T-helper 17 cell (primary cell): ENCODE data around the gene SMARCD3. TPM values are rescaled to one million over a fixed set of nuclear protein-coding genes. Genes with fewer than 3 reads are reported as not detected.

Experiments used
- ATAC-seq: fragments of 150-1000 bp; cut with Tn5 transposase; 2 replicates; pipeline ENCODE4 v1.10.0; 2021; ENCODE audit warnings: mild to moderate bottlenecking, moderate library complexity
- DNase-seq, 3 donors: peaks; one replicate each; pipeline versions ENCODE4 v3.0.0 to v3.0.0-alpha.2; 2020 to 2021
- H3K9me3 ChIP-seq: one replicate; pipeline ENCODE4 v1.7.0; 2013; ENCODE audit warnings: low read length, mild to moderate bottlenecking; ENCODE audit not compliant: control insufficient read depth, poor library complexity, severe bottlenecking
- H3K27ac Mint-ChIP-seq: one replicate; pipeline ENCODE4 v1.8.0; 2022; ENCODE audit warnings: mild to moderate bottlenecking, moderate library complexity, mixed read lengths
- H3K27me3 Mint-ChIP-seq: one replicate; pipeline ENCODE4 v1.8.0; 2022; ENCODE audit warnings: mixed read lengths
- H3K36me3 Mint-ChIP-seq: one replicate; pipeline ENCODE4 v1.8.0; 2022; ENCODE audit warnings: low read depth, mixed read lengths
- H3K4me1 Mint-ChIP-seq: one replicate; pipeline ENCODE4 v1.8.0; 2022; ENCODE audit warnings: mild to moderate bottlenecking, mixed read lengths
- H3K4me3 Mint-ChIP-seq: one replicate; pipeline ENCODE4 v1.8.0; 2022; ENCODE audit warnings: mild to moderate bottlenecking, moderate library complexity, mixed read lengths
- total RNA-seq, 4 donors: library from RNA in 2 of 4; stranded (reverse) in 2 of 4; gene quantifications; one replicate each; pipeline ENCODE4 v1.2.3 and lab custom pipeline; 2022 to 2026

The SMARCD3 gene
- total RNA-seq, 2 donors from 2014 or later, result 9.8 to 10.7 TPM

DNA sequence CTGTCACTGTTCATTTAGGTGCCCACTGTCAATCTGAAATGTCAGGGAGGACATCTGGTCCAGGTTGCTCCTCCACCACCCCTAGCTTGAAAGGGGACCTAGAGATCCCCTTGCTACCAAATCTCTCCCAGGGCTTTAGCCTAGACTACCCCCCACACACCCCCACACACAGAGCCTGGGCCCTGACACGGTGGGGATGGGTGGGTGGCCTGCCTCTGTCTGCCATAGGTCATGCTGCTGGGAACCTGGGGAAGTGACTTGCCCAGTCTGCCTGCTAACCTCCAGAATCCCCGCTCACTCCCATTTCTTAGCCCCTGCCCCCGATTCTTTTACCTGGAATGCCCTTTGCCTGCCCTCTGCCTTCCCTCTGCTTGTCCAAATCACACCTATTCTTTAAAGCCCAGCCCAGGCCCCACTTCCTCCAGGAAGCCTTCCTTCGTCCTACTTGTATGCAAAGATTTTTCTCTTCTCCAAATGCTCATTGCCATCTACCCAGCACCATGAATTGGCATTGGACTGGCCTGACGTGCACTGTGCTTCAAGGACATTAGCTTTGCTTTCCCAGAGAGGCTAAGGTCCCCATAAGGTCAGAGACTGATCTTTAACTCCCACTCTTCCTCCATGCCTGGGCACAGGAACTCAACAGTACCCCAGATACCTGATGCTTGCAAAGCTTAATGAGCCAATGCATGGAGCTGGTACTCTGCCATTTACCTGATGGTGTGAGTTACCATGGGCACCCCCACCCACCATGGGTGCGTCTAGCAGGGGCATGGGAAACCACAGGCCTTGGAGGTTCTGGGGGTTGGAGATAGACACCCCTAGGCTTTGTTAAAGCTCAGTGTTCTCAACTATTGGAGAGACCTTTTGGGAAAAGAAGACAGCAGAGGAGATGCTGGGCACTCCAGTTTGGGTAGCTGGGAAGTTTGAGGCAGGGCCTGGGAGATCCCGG, 2.0 kb upstream of the SMARCD3 start:
- DNase-seq, result no peak
- H3K4me1 Mint-ChIP-seq, result peaks cover 38% of the 10 kb centered on the region
- peaks cover 68% of the 10 kb centered on the region for H3K27me3 Mint-ChIP-seq
- ATAC-seq, result no peak
- H3K4me3 Mint-ChIP-seq, result peak overlapping the region; percentile 76
- H3K27ac Mint-ChIP-seq, result no peak overlapping the region
- no peaks in the 10 kb centered on the region for H3K9me3 ChIP-seq
- peaks cover 16% of the 10 kb centered on the region for H3K36me3 Mint-ChIP-seq

DNA sequence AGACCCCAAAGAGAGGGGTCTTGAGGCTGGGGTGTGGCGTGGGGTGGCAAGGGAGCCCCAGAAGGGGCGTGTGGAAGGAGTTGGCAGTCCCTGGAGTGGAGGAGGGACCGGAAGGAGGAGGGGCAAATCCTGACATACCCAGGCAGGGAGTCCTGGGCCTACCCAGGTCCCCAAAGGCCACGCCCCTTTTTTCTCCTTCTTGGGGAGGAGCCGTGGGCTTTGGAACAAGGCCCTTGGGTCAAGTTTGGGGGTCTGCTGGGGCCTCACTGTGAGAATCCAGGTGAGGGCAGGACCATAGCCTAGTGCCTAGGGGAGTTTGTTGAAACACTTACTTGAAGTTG, 1.2 kb upstream of the SMARCD3 start:
- DNase-seq, result no peak
- H3K27ac Mint-ChIP-seq, result no peak overlapping the region
- H3K4me1 Mint-ChIP-seq, result peaks cover 40% of the 10 kb centered on the region

DNA sequence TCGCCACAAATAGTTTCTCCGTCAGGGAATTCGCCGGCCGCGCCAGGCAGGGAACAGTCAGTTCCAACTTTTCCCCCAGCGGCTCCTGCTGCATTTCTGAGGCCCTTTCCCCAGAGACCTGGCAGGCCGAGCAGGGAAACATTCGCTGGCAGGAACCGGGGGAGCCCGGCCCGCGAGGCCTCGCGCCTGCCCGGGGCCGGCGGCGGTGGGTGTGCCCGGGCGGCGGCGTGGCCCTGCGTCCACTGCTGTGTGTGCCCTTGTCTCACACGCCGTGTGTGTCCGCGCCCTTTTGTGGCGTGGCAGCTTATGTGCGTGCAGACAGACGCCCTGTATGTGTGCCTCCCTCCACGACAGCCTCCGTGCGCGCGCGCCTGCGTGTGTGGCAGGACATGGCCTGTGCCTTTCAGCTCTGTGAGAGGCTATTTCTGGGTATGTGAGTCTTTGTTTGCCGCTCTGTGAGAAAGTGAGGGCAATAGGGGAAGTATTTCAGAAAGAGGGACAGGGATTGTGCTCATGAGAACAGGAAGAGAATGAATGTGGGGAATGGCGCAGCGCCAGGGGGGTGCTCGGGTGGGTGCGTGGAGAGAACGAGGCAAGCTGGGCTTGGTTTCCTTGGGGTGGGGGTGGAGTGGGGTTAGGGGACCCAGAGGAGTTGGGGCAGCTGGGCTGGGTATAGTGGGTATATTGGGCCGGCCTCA, 689 bp upstream of the SMARCD3 start:
- Mint-ChIP-seq H3K27ac (no peak overlapping the region), H3K4me1 (peaks cover 44% of the 10 kb centered on the region), H3K27me3 (peaks cover 59% of the 10 kb centered on the region), H3K36me3 (peaks cover 16% of the 10 kb centered on the region), H3K4me3 (peak overlapping the region; percentile 91)
- DNase-seq, result no peak
- peak; percentile 43 for ATAC-seq
- no peaks in the 10 kb centered on the region for H3K9me3 ChIP-seq

More for the DNA sequence above, 1.2 kb upstream of the SMARCD3 start:
- H3K9me3 ChIP-seq, result no peaks in the 10 kb centered on the region
- Mint-ChIP-seq H3K27me3 (peaks cover 61% of the 10 kb centered on the region), H3K36me3 (peaks cover 16% of the 10 kb centered on the region), H3K4me3 (peak overlapping the region; percentile 91)
- ATAC-seq, result no peak

DNA sequence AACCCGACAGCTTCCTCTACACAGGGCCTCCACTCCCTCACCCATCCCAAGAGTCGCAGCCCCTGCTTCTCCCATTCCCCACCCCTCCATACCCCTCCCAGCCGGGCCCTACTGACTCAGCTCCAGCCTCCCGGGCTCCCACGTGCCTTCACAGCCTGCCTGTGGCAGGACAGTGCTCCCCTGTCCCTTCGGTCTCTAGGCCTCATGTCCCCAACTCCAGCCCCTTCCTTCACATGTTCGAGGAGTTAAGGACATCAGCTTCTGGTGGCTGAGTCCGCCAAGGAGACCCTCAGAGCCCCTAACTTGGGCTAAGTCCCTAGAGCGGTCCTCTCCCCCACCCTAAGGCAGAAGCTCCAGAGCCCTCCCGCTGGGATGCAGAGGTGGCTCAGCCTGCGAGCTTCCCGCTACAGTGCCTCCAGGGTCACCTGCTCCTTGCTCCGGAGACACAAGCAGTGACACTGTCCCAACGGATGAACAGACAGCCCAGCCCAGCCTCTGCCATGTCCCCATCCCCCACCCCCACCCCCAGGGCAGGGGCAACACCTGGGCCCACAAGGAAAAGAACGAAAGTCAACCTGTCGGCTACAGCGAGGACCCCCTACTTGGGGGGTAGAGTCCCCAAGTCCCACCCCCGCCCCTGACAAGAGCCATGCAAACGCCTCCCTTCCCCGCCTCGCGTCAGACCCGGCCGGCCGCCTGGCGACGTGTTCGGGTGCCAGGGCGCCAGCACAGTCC, 716 bp downstream of the SMARCD3 start:
- peaks cover 15% of the 10 kb centered on the region for H3K36me3 Mint-ChIP-seq
- peak overlapping the region; percentile 51 for H3K27ac Mint-ChIP-seq
- no peak for DNase-seq
- no peak for ATAC-seq
- no peaks in the 10 kb centered on the region for H3K9me3 ChIP-seq
- H3K27me3 Mint-ChIP-seq, result peaks cover 46% of the 10 kb centered on the region
- peaks cover 54% of the 10 kb centered on the region for H3K4me1 Mint-ChIP-seq
- peak overlapping the region; percentile 91 for H3K4me3 Mint-ChIP-seq

DNA sequence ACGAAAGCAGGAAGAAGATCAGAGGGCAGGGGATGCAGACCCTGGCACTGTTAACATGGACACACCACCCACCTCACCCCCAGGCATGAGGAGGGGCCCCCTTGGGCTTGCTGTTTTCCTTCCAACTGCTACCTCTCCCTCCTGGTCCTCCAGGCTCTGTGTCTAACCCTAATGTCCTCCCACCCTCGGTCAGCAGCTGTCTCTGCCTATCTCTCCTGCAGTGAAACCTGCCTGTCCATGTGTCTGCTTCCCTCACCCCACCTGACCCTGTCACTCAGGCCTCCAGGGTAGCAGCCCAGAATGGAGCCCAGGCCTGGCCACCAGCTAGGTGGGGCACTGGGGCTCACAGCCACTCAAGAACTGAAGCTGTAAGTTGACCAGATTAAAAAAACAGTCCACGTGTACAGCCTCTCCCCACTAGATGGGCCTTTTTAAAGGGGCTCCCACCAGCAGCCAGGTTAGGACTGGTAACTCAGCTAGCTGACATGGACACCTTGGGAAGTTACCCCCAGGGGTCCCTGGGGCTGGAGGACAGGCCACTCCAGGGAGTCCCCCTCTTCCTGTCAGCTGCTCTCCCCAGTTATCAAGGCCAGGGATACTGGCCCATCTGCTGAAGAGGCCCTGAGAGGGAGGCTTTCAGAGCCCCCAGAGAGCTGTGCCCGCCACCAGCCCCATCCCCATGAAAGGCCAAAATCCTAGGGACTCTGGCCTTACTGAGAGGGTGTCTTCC, 1.5 kb downstream of the SMARCD3 start:
- H3K9me3 ChIP-seq, result no peaks in the 10 kb centered on the region
- DNase-seq (no peak), ATAC-seq (no peak)
- Mint-ChIP-seq H3K36me3 (peaks cover 11% of the 10 kb centered on the region), H3K4me3 (peak overlapping the region; percentile 91), H3K27me3 (peaks cover 38% of the 10 kb centered on the region), H3K27ac (no peak overlapping the region), H3K4me1 (peaks cover 48% of the 10 kb centered on the region)

DNA sequence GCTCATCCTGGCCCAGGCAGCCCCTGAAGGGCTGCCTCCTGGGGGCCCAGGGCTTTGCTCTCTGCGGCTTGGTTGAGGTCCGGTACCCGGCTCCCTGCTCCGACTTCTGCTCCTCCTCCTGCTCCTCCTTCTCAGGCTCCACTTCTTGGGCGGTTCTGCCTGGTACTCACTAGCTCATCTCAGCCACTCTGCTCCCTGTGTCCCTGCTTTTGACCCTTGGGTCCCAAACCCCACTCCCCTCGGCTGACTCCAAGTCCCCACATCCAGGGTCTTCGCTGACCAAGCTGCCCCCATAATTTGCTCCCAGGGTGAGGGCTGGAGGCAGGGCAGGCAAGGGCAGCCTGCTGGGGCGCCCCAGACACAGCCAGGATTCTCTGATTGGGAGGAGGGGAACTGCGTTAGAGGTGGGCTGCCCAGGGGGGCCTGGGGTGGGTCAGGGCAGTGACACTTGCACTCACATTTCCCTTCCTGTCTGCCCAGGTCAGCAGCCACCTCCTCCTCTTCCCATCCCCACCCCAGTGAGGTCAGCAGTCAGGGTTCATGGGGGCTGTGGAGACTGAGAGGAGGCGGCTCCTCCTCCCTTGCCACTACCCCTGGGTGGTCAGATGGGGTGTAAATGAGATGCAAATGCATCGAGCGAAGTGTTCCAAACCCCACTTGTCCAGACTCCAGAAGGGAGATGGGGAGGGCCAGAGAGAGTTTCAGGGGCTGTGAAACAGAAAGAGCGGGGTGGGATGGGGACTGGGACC, 2.2 kb downstream of the SMARCD3 start:
- Mint-ChIP-seq H3K27me3 (peaks cover 37% of the 10 kb centered on the region), H3K27ac (peak overlapping the region; percentile 41), H3K36me3 (peaks cover 11% of the 10 kb centered on the region), H3K4me1 (peaks cover 47% of the 10 kb centered on the region), H3K4me3 (peak overlapping the region; percentile 66)
- H3K9me3 ChIP-seq, result no peaks in the 10 kb centered on the region
- DNase-seq (no peak), ATAC-seq (no peak)

DNA sequence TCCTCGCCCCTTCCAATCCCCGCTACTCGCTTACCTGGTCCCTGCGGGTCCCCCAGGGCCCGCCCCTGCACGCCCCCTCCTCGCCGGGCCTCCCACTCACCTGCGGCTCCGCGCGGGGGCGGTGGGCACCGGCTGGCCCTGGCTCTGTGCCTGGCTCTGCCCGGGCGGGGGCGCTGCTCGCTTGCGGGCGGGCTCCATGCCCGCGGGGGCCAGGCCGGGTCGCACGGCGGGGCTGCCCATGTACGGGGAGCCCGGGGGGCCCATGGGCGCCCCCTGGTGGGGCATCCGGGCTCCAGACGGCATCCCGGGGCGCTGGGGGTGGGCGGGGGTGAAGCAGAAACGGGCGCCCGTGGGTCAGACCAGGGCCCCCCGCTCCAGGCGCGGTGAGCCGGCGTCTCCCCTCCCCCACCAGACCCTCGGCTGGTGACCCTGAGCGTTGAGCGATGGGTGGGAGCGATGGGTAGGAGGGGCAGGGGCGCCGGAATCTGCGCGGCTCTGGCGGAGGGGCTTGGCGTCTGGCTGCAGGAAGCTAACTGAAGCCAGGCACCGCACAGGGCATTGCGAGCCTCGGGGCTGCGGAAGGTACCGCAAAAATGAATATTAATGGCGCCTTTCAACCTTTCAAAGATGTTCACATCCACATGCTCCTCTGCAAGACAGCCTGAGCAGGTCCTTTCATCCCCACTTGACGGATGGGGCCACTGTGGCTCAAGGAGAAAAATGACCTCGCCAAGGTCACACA, 3.0 kb downstream of the SMARCD3 start:
- Mint-ChIP-seq H3K27me3 (peaks cover 30% of the 10 kb centered on the region), H3K36me3 (peaks cover 7% of the 10 kb centered on the region), H3K4me1 (peaks cover 40% of the 10 kb centered on the region), H3K27ac (peak overlapping the region; percentile 41), H3K4me3 (peak overlapping the region; percentile 81)
- DNase-seq, result peak; percentile 67 to 71 (median 68)
- H3K9me3 ChIP-seq, result no peaks in the 10 kb centered on the region
- peak; percentile 68 for ATAC-seq

DNA sequence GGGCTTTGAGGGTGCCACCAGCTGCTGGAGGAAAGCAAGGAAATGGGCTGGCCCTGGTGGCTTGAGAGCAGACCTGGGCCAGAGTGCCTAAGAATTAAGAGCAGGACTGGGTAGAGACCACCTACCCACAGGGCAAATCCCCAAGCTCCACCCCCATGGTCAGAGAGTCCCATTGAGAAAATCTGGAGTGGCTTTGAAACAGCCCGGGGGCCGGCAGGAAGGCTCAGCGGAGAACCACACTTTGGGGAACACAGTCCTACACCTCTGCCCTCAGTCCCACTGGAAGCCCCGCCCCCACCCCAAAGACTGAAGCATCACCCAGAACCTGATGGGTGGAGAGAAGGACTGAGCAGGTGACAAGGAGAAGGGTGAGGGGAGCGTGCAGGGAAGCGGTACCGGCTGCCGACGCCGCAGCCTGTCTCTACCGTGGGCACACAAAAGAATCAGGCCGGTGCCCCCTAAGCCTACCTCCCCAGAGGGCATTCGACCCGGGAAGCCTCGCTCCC, 3.6 kb downstream of the SMARCD3 start:
- DNase-seq, result no peak
- no peaks in the 10 kb centered on the region for H3K9me3 ChIP-seq
- peak overlapping the region; percentile 88 for H3K27ac Mint-ChIP-seq
- ATAC-seq, result no peak
- H3K27me3 Mint-ChIP-seq, result peaks cover 24% of the 10 kb centered on the region
- peaks cover 5% of the 10 kb centered on the region for H3K36me3 Mint-ChIP-seq
- peak overlapping the region; percentile 81 for H3K4me3 Mint-ChIP-seq
- H3K4me1 Mint-ChIP-seq, result peaks cover 37% of the 10 kb centered on the region

DNA sequence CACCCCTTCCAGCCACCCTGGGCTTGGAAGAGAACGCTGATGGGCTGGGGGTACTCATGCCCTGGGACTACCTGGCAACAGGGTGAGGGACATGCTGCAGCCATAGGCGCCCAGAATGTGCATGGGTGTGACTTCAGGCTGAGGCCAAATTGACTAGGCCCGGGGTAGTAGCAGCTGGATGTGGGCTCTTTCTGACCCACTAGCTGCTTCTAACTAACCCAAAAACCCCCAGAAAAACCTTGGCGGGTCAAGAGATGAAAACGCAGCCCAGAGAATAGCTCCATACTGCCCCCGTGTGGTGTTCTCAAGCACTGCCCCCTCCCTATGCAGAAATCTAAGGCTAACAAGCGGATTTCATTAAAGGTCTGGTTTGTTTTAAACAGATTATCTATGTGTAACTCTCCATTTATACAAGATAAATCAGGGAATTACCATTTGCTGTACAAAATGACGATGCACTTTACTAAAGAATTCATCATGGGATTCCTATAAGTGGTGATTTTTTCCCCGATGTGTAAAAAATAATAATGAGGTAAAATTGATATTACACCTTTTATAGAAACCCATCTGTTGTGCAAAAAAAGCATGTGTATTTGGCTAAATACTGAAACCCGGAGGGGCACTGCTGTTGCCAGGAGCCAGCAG, 4.2 kb downstream of the SMARCD3 start:
- ATAC-seq (peak; percentile 49), DNase-seq (peak in 2 of 3 donors; percentile 37 to 38)
- H3K9me3 ChIP-seq, result no peaks in the 10 kb centered on the region
- Mint-ChIP-seq H3K4me1 (peaks cover 36% of the 10 kb centered on the region), H3K4me3 (peak overlapping the region; percentile 81), H3K36me3 (peaks cover 4% of the 10 kb centered on the region), H3K27ac (peak overlapping the region; percentile 88), H3K27me3 (peaks cover 19% of the 10 kb centered on the region)

DNA sequence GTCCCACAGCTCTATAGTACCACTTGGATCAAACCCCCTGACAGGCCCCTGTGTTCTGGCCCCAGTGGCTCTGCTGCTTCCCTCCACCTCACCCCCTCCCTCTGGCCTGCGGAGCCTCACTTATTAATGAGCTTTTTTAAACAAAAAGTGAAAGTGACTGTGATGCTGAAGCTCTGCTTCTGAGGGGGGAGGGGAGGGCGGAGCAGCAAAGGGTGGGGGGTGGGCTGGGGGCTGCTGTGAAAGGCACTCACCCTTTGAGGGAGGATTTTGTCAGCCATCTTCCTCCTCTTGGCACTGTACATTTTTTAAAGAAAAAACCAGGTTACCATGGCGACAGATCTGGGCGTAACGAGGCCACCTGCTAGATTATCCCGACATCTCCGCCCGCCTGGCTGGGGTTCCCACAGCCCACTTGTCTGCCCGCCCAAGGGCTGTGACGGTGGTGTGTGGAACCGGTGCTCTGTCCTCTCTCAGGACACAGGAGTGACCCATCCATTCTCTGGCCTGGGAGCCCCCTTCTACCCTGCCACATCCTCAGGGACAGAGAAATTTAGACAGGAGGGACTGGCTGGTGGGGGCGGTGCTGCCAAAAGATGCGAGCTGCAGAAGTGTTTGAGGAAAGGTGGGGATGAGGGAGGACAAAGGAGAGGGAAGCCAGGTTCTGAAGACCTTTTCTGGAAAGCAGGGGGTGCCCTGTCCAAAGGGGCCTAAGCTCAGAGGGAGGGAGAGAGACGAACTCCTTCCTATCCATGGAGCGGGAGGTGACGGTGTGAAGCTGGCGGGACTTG, 4.9 kb downstream of the SMARCD3 start:
- Mint-ChIP-seq H3K36me3 (peaks cover 3% of the 10 kb centered on the region), H3K4me1 (peaks cover 34% of the 10 kb centered on the region), H3K27ac (peak overlapping the region; percentile 88), H3K4me3 (peak overlapping the region; percentile 81), H3K27me3 (peaks cover 15% of the 10 kb centered on the region)
- DNase-seq (peak; percentile 35 to 39 (median 38)), ATAC-seq (peak; percentile 68)
- H3K9me3 ChIP-seq, result no peaks in the 10 kb centered on the region

DNA sequence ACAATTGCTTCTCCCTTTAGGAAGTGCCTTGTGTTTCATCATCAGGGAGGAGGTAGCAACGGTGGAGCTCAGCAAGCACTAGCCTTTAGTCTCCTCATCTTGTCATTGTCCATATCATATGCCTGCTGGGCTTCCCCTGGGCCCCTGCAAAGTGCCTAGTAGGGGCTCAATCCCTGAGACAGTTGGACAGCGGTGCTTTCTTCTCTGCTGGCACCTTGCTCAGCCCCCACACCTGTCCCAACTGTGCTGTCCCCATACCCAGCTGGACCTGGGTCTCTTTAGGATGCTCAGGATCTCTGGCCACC, 5.5 kb downstream of the SMARCD3 start:
- Mint-ChIP-seq H3K27ac (peak overlapping the region; percentile 88), H3K27me3 (peaks cover 15% of the 10 kb centered on the region), H3K4me3 (peak overlapping the region; percentile 81), H3K4me1 (peaks cover 30% of the 10 kb centered on the region), H3K36me3 (no peaks in the 10 kb centered on the region)
- no peaks in the 10 kb centered on the region for H3K9me3 ChIP-seq
- no peak for ATAC-seq
- no peak for DNase-seq
